K562 (cell line): ENCODE results near the gene PTPRF. TPM values are rescaled to one million over a fixed set of nuclear protein-coding genes. Genes with fewer than 3 reads are reported as not detected.

Experiments
- ATAC-seq: fragments of 200-7000 bp; cut with Tn5 transposase; 3 replicates; pipeline ENCODE4 v1.9.1; 2020; ENCODE audit warnings: moderate library complexity
- BruUV-seq: library from RNA; stranded (reverse); fragments of 400-500 nt; replicated peaks from 2 replicates; lab custom pipeline; 2021; lab: Mats Ljungman, UMichigan
- CTCF ChIA-PET: fragments of 300-600 bp; formaldehyde crosslinking; extraction: SDS; loops from one replicate; lab custom pipeline; 2021; ENCODE audit warnings: low intra/inter-chr PET ratio; lab: Yijun Ruan, JAX
- POLR2A ChIA-PET: fragments of 300-600, 350-650 bp; sonication (Branson Sonifier 250); formaldehyde crosslinking; extraction: SDS; loops from one replicate; lab custom pipeline; 2021; ENCODE audit warnings: antibody characterized with exemption, inconsistent platforms; lab: Yijun Ruan, JAX
- DNase-seq, 4 experiments: peaks; one replicate each; pipeline versions ENCODE4 v3.0.0 to v3.0.0-alpha.2; 2011 to 2018; ENCODE audit warnings: low spot score in 3 of 4, mixed read lengths in 3 of 4; ENCODE audit errors: extremely low read depth in 1 of 4
- FAIRE-seq: peaks from 2 replicates; lab custom pipeline; 2011; peaks lifted over from hg19 to GRCh38; lab: Jason Lieb, UNC
- H2AFZ ChIP-seq: 2 replicates; pipeline ENCODE4 v1.6.0; 2011; ENCODE audit warnings: low read depth, low read length, control low read depth, inconsistent platforms
- H3K27ac ChIP-seq: fragments of 200-600 bp; 3 replicates; pipeline ENCODE4 v1.8.0; 2011; ENCODE audit warnings: low read depth, mild to moderate bottlenecking, control low read depth, inconsistent platforms, low read length, moderate library complexity, mixed read lengths; ENCODE audit errors: extremely low read depth
- H3K27me3 ChIP-seq, 2 experiments: fragments of 300-600 bp in 1 of 2; 2 replicates in 1 of 2; 3 replicates in 1 of 2; pipeline versions ENCODE4 v1.6.0 to v1.8.0; 2011; ENCODE audit warnings: inconsistent platforms in 2 of 2, low read length in 2 of 2, mild to moderate bottlenecking in 1 of 2, mixed read lengths in 1 of 2, moderate library complexity in 1 of 2; ENCODE audit not compliant: control insufficient read depth in 2 of 2, insufficient read depth in 2 of 2
- H3K36me3 ChIP-seq: fragments of 300-600 bp; 3 replicates; pipeline ENCODE4 v1.8.0; 2011; ENCODE audit warnings: mild to moderate bottlenecking, low read length, inconsistent platforms; ENCODE audit not compliant: control insufficient read depth, insufficient read depth
- H3K4me1 ChIP-seq, 2 experiments: fragments of 200-600 bp in 1 of 2; replicated peaks in 1 of 2; 2 replicates in 1 of 2; 3 replicates in 1 of 2; pipeline versions ENCODE4 v1.5.1 to v1.8.0; 2011; ENCODE audit warnings: inconsistent platforms in 2 of 2, low read length in 2 of 2, mild to moderate bottlenecking in 1 of 2, mixed read lengths in 1 of 2, moderate library complexity in 1 of 2; ENCODE audit not compliant: control insufficient read depth in 2 of 2, insufficient read depth in 2 of 2
- H3K4me2 ChIP-seq: 2 replicates; pipeline ENCODE4 v1.6.1; 2011; ENCODE audit warnings: low read length, control low read depth, inconsistent platforms, mixed read lengths; ENCODE audit not compliant: insufficient read depth
- H3K4me3 ChIP-seq: fragments of 200-600 bp; sonication (generic), shearing (Covaris generic); 2 replicates; pipeline ENCODE4 v1.5.1; 2016; ENCODE audit warnings: control low read depth, inconsistent platforms
- H3K79me2 ChIP-seq: fragments of 200-600 bp; 3 replicates; pipeline ENCODE4 v1.8.0; 2011; ENCODE audit warnings: low read length, inconsistent platforms; ENCODE audit not compliant: control insufficient read depth, insufficient read depth
- H3K9ac ChIP-seq, 2 experiments: 2 replicates each; pipeline versions ENCODE4 v1.6.0 to v1.6.1; 2011; ENCODE audit warnings: low read depth in 2 of 2, low read length in 2 of 2, control low read depth in 1 of 2, inconsistent platforms in 1 of 2, mild to moderate bottlenecking in 1 of 2, mixed read lengths in 1 of 2; ENCODE audit not compliant: insufficient read depth in 1 of 2
- H3K9me1 ChIP-seq: one replicate; pipeline ENCODE4 v1.6.0; 2011; ENCODE audit warnings: inconsistent platforms, mild to moderate bottlenecking, low read length, moderate library complexity; ENCODE audit not compliant: control insufficient read depth, insufficient read depth
- H3K9me3 ChIP-seq: replicated peaks from 2 replicates; pipeline ENCODE4 v1.5.1; 2011; ENCODE audit warnings: low read depth, low read length, inconsistent platforms; ENCODE audit not compliant: control insufficient read depth, insufficient read depth
- H4K20me1 ChIP-seq: replicated peaks from 2 replicates; pipeline ENCODE4 v1.6.1; 2011; ENCODE audit warnings: low read length, inconsistent platforms, mixed read lengths; ENCODE audit not compliant: control insufficient read depth, insufficient read depth
- ATF1 ChIP-seq, 2 experiments: fragments of 450-650 bp in 1 of 2; IDR thresholded peaks; 2 replicates each; pipeline ENCODE4 v1.6.1; 2016; ENCODE audit warnings: missing compliant biosample characterization in 1 of 2, missing genetic modification characterization in 1 of 2
- BRF1 ChIP-seq: IDR thresholded peaks from 3 replicates; pipeline ENCODE4 v1.6.1; 2011; ENCODE audit warnings: borderline replicate concordance, mild to moderate bottlenecking; ENCODE audit not compliant: insufficient read length; ENCODE audit errors: extremely low read depth
- FOXP1 ChIP-seq: sonication (generic); formaldehyde crosslinking; IDR thresholded peaks from 2 replicates; pipeline ENCODE4 v1.8.0; 2022; ENCODE audit warnings: mild to moderate bottlenecking, missing genetic modification reagents
- HEY1 ChIP-seq: fragments of 250-450 bp; sonication (Bioruptor Pico); IDR thresholded peaks from 2 replicates; pipeline ENCODE4 v1.5.0; 2020; ENCODE audit warnings: mild to moderate bottlenecking, moderate library complexity, borderline replicate concordance
- KDM2B ChIP-seq: fragments of 250-450 bp; sonication (Bioruptor Pico); IDR thresholded peaks from 2 replicates; pipeline ENCODE4 v1.8.0; 2021; ENCODE audit warnings: mild to moderate bottlenecking, moderate library complexity
- NFE2L1 ChIP-seq: fragments of 450-650 bp; IDR thresholded peaks from 2 replicates; pipeline ENCODE4 v1.6.1; 2016; ENCODE audit warnings: missing genetic modification characterization, low read depth, mild to moderate bottlenecking, missing compliant biosample characterization, moderate library complexity, borderline replicate concordance
- POLR2AphosphoS2 ChIP-seq: IDR thresholded peaks from 2 replicates; pipeline ENCODE4 v1.6.1; 2012; ENCODE audit warnings: low read length, improper control_type of control experiment
- SNAPC5 ChIP-seq: fragments of 250-450 bp; sonication (Bioruptor Pico); IDR thresholded peaks from 2 replicates; pipeline ENCODE4 v1.8.0; 2021; ENCODE audit warnings: moderate library complexity, mild to moderate bottlenecking, inconsistent platforms
- ZBED1 ChIP-seq: IDR thresholded peaks from 2 replicates; pipeline ENCODE4 v1.6.1; 2014
- ZEB2 ChIP-seq: fragments of 450-650 bp; IDR thresholded peaks from 2 replicates; pipeline ENCODE4 v1.6.1; 2016
- ZNF174 ChIP-seq: fragments of 250-450 bp; sonication (Bioruptor Pico); IDR thresholded peaks from 2 replicates; pipeline ENCODE4 v1.4.0; 2020; ENCODE audit warnings: mild to moderate bottlenecking
- ZNF449 ChIP-seq: fragments of 250-450 bp; sonication (Bioruptor Pico); IDR thresholded peaks from 2 replicates; pipeline ENCODE4 v1.8.0; 2022; ENCODE audit warnings: moderate library complexity, mild to moderate bottlenecking, inconsistent platforms
- ZNF75A ChIP-seq: fragments of 450-650 bp; formaldehyde crosslinking; IDR thresholded peaks from 2 replicates; pipeline ENCODE4 v1.4.0; 2020; ENCODE audit warnings: mild to moderate bottlenecking
- WGBS: fragments of 100-300 bp; shearing (Covaris generic); methylation state at CpG from one replicate; pipeline ENCODE4 v1.1.6; 2016; ENCODE audit warnings: low coverage, mixed read lengths; ENCODE audit not compliant: insufficient coverage; ENCODE audit errors: missing lambda C conversion rate; 5-methylcytosine and 5-hydroxymethylcytosine counted together
- in situ Hi-C: fragments of 300-500 bp; cut with MboI; formaldehyde crosslinking; loops from 4 replicates; pipeline ENCODE4 v1.15.0; 2018; ENCODE audit warnings: inconsistent platforms, mixed read lengths
- intact Hi-C: fragments of 100-400 bp; cut with micrococcal nuclease; formaldehyde crosslinking; loops from 2 replicates; pipeline ENCODE4 v1.14.2; 2022
- polyA plus RNA-seq, 8 experiments: library from polyadenylated mRNA; depleted of rRNA in 4 of 8; stranded (reverse) in 5 of 8; unstranded in 3 of 8; fragments of >200 nt; fragmentation: Nextera tagmentation in 2 of 8; fragmentation: Illumina TruSeq in 1 of 8; extraction: Ambion mirVana in 2 of 8; extraction: Trizol in 1 of 8; gene quantifications; 2 replicates each; pipeline versions ENCODE4 v1.2.1 to v1.2.3, GENCODE V29; 2011 to 2014; ENCODE audit warnings: inconsistent platforms in 1 of 8, missing spikeins in 1 of 8
- total RNA-seq, 7 experiments: library from RNA; depleted of rRNA in 6 of 7; stranded (reverse); fragments of >200 nt in 6 of 7; fragmentation: Illumina TruSeq in 2 of 7; extraction: Trizol in 2 of 7; gene quantifications; 2 replicates each; pipeline versions ENCODE4 v1.2.1 to v1.2.3, GENCODE V29; 2011 to 2021; ENCODE audit warnings: low replicate concordance in 1 of 7

Gene PTPRF
- total and polyA plus RNA-seq, 9 of the 15 experiments (the other 6 are each of a cell fraction or from before 2014, with no cell fraction given): 0.13 to 4.3 (median 1.1) TPM

- Histone ChIP-seq H3K9me3 (no peaks in the 10 kb centered on the region), H3K4me2 (no peak overlapping the region), H3K27ac (no peak overlapping the region), H3K4me1 (peaks cover 0 to 3% of the 10 kb centered on the region in 2 experiments; a peak in 1 of 5 replicates), H3K36me3 (no peaks in the 10 kb centered on the region), H3K4me3 (no peak overlapping the region), H3K27me3 (peaks cover 80 to 96% of the 10 kb centered on the region in 2 experiments), H3K9me1 (no peaks in the 10 kb centered on the region), H3K79me2 (no peaks in the 10 kb centered on the region), H4K20me1 (peaks cover 66% of the 10 kb centered on the region), H3K9ac (no peak overlapping the region), H2AFZ (no peak overlapping the region)
- intact Hi-C loops: no loop called here
- 0% methylated on average over 5 of the region's 5 CpGs for WGBS
- no peak for TF ChIP-seq BRF1
- TF ChIP-seq HEY1 (CRISPR knock-in tag): no peak
- no peak for TF ChIP-seq FOXP1
- TF ChIP-seq SNAPC5 (CRISPR knock-in tag): no peak
- no peak for TF ChIP-seq ZNF449
- TF ChIP-seq NFE2L1 (tag): no peak
- no peak for TF ChIP-seq KDM2B (CRISPR knock-in tag)
- no peak for TF ChIP-seq POLR2AphosphoS2
- no peak for TF ChIP-seq ZNF174
- no peak for TF ChIP-seq ZBED1
- no peak for TF ChIP-seq ZEB2
- no peak for TF ChIP-seq ATF1 (CRISPR knock-in tag; IDR thresholded peaks at IDR 0.05)
- TF ChIP-seq ATF1 (tag; IDR thresholded peaks at IDR 0.05): no peak
- TF ChIP-seq ZNF75A: no peak
- no peak for ATAC-seq
- in situ Hi-C loops: no loop called here
- BruUV-seq: no TSS peak
- FAIRE-seq: no peak
- DNase-seq: no peak
- CTCF ChIA-PET: no interaction called here
- POLR2A ChIA-PET: no interaction called here
Observed at GRCh38 chr1:43608827-43609226, 78.1 kb downstream of the PTPRF start.
